Left colon (tissue), 2 donors: ENCODE data around the gene SALL2. TPM values are rescaled to one million over a fixed set of nuclear protein-coding genes. Genes with fewer than 3 reads are reported as not detected.
"Not testable (repeated sequence)": the region's sequence is repeated elsewhere in the genome, so short reads cannot be mapped to it uniquely, and the experiment has no call there.

Experiments
- ATAC-seq: fragments of 200-7000 bp; cut with Tn5 transposase; one replicate; pipeline ENCODE4 v1.9.1; 2020; ENCODE audit warnings: mild to moderate bottlenecking, moderate library complexity
- DNase-seq, 2 donors: peaks; one replicate each; pipeline ENCODE4 v3.0.0-alpha.2; 2020
- intact Hi-C, 2 donors: fragments of 100-400 bp; cut with DNase I in 1 of 2; cut with micrococcal nuclease in 1 of 2; formaldehyde crosslinking; loops; one replicate each; pipeline versions ENCODE4 v1.11.2 to v1.14.0; 2022; cut with DNase I, micrococcal nuclease
- long read RNA-seq: library from polyadenylated mRNA; unstranded; transcript quantifications from one replicate; pipeline ENCODE4 v2.0.0, GENCODE V29; 2021
- total RNA-seq, 2 donors: library from RNA; stranded (reverse); fragmentation: NEBNext Ultra II Directional; extraction: Animal tissue kit (Norgen Biotek cat#: 25700); gene quantifications; one replicate each; pipeline ENCODE4 v1.2.1, GENCODE V29; 2021
- donor health status: DM: no; HTN: no; CAD: no.
- donor health status: DM: yes; HTN: yes; CAD: no.

Gene SALL2
- 1 to 10 TPM; 1.1 to 3.8 TPM for total RNA-seq
- long read RNA-seq, partial matches to known transcripts, result 0 of 2 reads
- long read RNA-seq, other reads (novel, unspliced or antisense), result 2 of 2 reads

DNA sequence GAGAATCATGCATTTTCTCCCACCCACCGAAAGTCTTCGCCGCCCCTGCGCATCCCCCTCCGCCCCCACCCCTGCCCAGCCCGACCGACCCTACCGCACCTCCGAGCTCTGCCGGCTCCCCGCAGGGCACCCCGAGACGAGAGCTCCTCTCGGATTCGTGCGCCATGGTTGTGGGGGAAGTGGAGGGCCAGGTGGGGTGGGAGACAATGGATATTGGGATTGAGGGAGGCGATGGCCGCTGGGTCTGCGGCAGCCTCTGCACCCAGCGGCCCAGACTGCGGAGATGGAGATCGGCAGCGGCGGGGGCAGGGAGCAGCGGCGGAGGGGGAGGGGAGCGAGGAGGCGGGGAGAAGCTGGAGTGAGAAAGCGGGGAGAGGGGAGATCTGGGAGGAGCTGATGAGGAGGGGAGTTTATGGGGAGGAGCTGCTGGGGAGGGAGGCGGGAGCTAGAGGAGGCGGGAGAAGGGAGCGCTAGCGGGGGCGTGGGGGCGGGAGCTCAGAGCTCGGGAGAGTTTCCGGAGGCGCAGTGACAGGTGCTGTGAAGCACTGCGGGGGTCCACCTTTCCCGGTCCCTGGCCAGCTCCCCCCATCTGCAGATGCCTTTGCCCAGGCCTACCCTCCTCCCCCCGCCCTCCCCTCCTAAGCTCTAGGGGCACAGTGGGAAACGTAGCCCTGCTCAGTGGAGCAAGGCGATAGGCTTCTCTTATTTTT is at the start of gene SALL2:
Gene SALL2, minus strand, starts transcription at position 385 of the 710 bp plus-strand sequence. Its CDS starts 219 bp downstream, at position 166.
- DNase-seq, result peak; percentile 55 to 78
- peak; percentile 70 for ATAC-seq
- intact Hi-C loops, result no loop called here

DNA sequence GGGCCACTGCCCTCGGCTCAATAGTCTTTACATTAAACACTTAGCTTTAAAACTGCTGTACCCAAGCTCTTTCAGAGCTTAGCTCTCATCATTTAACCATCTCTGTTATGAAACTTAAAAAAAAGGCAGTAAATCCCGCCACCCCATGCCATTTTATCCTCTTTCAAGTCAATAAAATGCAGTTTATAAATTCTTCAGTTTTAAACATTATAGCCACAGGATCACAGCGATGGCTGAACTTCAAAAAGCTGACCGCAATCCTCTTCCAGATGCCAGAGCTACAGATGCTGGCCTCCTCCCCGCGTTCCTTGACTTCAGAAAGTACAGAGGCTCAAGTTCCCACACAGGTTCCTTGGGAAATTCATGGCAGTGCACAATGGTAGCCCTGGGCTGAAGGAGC is 49.5 kb upstream of the SALL2 start:
- ATAC-seq (no peak), DNase-seq (no peak)
- intact Hi-C loops, result no loop called here

DNA sequence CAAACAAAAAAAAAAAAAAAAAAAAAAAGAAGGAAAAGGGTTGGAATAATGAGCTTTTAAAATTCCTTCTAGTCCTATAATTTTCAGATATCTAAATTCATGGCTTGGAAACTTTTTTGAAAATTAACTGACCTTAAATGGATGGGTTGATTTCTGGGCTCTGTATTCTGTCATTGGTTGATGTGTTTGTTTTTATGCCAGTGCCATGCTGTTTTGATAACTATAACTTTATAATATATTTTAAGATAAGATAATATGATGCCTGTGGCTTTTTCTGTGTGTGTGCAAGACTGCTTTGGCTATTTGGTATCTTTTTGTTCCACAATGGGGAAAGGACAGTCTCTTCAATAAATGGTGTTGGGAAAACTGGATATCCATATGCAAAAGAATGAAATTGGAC is 46.5 kb upstream of the SALL2 start:
- no peak for DNase-seq
- no peak for ATAC-seq
- intact Hi-C loops, result no loop called here

DNA sequence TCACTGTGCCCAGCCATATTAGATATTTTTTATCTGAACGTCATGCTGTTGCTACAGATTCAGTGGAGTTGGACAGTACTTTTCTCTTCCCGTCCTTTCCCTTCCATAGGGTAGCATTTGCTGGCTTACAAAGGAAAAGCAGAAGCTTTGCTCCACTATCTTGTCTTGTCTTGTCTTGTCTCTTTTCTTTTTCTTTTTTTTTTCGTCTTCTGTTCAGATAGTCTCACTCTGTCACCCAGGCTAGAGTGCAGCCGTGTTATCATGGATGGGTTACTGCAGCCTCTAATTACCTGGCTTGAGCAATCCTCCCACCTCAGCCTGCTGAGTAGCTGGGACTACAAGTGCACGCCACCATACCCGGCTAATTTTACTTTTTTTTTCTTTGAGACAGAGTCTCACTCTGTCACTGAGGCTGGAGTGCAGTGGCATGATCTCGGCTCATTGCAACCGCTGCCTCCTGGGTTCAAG is 32.6 kb upstream of the SALL2 start:
- intact Hi-C loops, result no loop called here
- no peak for ATAC-seq
- no peak for DNase-seq

DNA sequence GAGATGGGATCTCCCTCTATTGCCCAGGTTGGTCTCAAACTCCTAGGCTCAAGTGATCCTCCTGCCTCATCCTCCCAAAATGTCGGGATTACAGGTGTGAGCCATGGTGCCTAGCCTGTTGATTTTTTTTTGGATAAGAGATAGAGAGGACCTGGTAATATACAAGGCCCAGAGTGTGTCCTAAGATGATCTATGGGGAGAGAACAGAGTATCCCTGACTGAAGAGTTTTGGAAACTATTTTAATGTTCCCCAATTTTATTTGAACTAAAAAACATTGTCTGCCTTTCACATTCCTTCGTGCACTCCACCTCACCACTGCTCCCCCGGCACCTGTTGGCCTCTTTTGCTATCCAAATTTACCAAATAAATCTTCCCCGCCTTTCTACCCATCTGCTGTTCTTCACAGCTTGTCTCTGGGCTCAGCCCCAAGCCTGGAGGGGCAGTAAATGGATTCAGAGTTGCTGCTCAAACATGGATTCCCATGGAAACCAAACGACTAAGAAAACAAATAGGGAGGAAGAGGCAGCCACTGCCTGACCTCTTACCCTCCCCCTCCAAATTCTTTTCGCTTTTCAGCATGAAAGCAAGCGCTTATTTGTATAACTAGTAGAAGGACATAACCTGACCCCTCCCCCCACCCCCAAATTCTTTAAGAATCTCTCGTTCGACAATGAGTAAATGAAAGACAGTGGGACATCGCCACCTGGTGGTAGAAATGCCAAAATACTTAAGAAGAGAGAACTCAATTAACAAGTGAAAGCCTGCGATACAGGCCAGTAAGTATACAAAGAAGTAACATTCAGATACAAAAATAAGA is 31.1 kb upstream of the SALL2 start:
- intact Hi-C loops, result no loop called here
- ATAC-seq (peak; percentile 74), DNase-seq (peak; percentile 46 to 78)

DNA sequence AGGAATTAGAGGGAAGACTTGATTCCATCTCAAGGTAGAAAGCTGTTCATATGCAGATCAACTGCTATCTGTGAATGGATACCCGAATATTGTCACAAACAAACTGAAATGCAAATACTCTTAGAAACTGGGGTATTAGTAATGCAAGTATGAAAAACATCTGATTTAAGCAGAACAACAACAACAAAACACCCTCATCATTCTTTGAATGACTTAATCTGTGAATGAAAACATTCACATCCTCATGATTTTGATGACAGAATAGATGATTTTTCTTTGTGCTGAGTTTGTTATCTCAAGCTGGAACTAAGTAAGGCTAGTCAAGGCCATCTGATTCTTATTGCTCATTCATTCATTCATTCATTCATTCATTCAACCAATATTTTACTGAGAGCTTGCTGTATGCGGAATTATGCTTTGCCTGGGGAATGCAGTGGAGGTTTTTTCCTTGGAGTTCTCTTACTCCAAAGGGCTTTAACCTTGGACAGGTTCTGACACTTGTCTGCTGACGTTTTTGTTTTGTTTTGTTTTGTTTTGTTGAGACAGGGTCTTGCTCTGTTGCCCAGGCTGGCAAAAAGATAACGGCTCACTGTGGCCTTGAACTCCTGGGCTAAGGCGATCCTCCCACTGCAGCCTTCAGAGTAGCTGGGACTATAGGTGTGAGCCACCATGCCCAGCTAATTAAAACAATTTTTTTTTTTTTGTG is 30.4 kb upstream of the SALL2 start:
- ATAC-seq (no peak), DNase-seq (no peak)
- intact Hi-C loops, result no loop called here

DNA sequence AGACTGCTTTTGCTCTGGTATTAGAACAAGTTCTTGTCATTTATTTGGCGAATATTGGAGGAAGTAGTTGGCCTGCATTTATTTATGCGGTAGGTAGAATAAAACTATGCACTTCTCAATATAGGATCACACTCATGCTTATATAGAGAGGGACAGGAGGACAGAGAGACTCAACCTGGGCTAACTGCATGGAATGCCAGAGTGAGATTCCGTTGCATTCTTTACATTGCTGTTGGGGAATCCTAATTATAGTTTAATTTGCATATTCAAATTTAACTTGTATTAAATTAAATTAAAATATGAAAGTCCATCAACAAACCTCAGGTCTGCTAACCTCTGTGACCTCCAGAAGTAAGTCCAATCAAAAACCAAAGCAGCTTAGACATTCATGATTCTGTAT is 27.1 kb upstream of the SALL2 start:
- ATAC-seq, result no peak
- intact Hi-C loops, result no loop called here
- no peak for DNase-seq

DNA sequence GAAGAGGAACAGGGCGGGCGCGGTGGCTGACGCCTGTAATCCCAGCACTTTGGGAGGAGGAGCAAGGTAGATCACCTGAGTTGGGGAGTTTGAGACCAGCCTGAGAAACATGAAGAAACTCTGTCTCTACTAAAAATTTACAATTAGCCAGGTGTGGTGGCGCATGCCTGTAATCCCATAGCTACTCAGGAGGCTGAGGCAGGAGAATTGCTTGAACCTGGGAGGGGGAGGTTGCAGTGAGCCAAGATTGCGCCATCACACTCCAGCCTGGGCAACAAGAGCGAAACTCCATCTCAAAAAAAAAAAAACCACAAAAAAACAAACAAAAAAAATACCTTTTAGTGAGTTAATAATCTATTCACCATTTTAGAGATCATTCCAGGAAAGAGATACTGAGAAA is 18.4 kb upstream of the SALL2 start:
- ATAC-seq, result not testable (repeated sequence)

DNA sequence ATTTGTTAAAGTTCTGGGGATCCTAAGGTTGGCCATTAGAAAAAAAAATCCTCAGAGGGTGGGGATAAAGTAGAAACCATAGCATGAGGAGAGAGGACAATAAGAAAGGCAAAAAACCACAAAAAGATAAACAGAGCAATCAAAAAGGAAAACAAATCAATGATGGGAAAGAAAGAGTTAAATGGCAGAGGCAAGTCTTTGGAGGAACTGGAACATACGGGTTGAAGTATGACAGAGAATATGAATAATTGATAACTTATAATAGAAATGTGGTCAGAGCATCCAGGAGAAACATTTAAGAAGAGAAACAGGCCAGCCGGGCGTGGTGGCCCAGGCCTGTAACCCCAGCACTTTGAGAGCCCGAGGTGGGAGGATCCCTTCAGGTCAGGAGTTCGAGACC is 17.8 kb upstream of the SALL2 start:
- intact Hi-C loops, result no loop called here
- DNase-seq, result no peak
- ATAC-seq, result no peak

More for the DNA sequence above, 18.4 kb upstream of the SALL2 start:
- DNase-seq, intact Hi-C loops: not testable (repeated sequence)

DNA sequence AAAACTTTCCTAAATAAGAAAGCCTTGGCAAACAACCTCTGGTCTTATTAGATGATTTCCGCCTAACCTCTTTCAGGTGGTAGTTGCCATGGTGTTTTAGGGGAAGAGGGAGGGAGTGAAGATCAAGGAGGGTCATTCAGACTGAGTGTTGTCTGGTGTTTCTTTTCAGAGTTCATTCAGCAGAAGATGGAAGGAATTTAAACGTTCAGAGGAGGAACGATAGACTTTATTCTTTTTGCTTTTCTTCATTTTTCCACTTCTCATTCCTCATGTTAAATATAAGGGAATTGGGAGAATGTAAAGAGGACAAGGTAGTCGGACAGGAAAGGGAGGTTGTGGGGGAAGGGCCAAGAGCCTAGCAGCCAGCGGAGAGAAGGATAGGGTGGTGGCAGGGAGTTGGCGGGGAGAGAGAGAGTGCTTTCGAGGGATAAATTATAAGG is 17.4 kb upstream of the SALL2 start:
- ATAC-seq (no peak), DNase-seq (no peak)
- intact Hi-C loops, result no loop called here

DNA sequence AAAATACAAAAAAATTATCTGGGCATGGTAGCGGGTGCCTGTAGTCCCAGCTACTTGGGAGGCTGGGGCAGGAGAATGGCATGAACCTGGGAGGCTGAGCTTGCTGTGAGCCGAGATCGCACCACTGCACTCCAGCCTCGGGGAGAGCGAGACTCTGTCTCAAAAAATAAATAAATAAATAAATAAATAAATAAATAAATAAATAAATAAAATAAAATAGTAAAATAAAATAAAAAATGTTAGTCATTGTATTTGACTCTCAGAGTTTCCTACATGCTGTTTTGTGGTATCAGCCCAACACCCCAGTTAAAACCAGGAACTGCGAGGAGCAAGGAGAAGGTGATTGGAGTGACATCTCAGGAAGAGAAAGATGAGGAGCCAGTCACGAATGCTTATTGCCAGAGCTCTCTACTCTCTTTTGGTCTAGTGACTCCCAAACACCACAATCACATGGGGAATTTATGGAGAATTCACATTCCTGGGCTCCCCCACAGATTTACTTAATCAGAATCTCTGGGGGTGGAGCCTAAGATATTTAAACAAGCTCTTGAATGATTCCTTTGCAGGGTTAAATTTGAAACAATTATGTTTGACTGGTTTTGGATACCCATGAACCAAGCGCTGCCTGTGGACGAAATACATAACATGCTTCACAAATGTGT is 15.4 kb upstream of the SALL2 start:
- intact Hi-C loops, result no loop called here
- DNase-seq, result no peak
- no peak for ATAC-seq

DNA sequence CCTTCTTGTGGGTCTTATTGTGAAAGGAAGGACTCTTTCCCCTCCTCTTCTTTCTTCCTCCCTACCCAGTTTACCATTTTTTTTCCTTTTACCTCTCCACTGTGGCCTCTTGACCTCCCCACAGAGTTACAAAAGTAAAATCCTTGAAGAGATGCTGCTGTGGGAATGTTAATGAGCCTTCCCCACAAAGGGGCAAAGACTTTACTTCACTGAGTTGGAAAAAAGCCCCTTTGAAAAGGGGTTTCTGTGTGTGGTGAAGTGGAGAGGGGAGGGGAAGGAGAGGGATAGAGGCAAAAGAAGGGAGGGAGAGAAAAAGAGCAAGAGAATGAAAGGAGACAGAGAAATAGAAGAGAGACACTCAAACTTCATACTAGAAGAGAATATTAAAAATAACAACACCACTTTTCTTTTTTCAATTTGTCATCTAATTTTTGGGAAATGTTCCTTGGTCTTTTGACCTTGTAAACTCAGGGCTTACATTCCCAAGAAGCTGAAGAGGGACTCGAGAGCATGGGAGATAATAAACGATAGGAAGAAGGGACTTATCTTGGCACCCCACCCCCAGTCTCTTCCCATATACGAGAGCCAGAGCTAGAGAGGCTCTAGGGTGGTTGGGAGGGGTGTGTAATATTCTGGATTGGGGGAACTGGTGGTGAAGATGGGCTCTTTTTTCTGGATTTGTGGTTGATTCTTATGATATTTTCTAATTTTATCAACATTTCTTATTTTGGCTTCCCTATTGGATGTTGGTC is 13.2 kb upstream of the SALL2 start:
- ATAC-seq (no peak), DNase-seq (no peak)
- intact Hi-C loops, result no loop called here

DNA sequence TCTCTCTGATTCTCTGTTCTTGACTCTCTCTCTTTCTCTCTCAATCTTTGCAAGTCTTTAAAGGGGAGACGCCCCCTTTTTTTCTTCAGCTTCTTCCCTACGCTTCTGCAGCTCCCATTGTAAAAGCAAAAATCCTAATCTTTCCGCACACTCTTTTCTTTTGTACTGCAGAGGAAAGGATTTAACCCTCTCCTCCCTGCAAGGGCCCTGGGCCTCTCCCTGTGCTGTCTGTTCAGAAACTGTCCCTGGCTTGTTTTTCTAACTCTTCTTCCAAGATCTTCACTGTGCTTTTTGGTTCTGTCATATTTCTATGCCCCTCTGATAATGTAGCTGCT is 10.9 kb upstream of the SALL2 start:
- ATAC-seq, result no peak

DNA sequence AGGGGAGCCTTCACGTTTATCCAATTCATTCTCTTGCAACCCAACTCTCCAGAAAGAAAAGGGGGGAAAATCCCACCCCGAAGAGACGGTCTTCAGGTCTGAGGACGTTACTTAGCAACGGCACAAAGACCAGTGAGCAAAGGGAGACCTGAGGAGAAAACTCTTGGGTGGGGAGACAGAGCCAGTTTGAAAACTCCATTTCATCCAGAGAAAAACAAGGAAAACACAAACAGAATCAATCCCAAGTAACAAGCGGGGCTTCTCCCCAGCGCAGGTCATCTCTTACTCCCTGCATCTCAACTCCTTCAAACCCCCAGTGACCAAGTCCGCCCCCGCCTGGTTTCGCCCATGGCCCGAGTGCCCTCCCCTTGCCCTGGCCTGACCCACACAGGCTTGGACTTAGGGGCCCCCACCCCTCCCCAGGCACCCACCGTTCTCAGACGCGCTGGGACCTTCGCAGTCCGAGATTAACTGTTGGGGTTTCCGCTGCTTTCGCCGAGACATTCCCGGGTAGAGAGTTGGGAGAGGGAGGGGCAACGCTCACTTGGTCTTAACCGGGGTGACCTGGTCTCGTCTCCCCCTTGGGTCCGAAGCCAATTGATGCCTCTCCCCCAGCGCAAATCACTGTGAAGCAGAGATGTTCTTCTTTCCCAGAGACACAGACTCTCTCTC is 10.4 kb upstream of the SALL2 start:
- intact Hi-C loops, result no loop called here
- no peak for ATAC-seq
- no peak for DNase-seq

More for the DNA sequence above, 10.9 kb upstream of the SALL2 start:
- DNase-seq, result no peak
- intact Hi-C loops, result no loop called here

DNA sequence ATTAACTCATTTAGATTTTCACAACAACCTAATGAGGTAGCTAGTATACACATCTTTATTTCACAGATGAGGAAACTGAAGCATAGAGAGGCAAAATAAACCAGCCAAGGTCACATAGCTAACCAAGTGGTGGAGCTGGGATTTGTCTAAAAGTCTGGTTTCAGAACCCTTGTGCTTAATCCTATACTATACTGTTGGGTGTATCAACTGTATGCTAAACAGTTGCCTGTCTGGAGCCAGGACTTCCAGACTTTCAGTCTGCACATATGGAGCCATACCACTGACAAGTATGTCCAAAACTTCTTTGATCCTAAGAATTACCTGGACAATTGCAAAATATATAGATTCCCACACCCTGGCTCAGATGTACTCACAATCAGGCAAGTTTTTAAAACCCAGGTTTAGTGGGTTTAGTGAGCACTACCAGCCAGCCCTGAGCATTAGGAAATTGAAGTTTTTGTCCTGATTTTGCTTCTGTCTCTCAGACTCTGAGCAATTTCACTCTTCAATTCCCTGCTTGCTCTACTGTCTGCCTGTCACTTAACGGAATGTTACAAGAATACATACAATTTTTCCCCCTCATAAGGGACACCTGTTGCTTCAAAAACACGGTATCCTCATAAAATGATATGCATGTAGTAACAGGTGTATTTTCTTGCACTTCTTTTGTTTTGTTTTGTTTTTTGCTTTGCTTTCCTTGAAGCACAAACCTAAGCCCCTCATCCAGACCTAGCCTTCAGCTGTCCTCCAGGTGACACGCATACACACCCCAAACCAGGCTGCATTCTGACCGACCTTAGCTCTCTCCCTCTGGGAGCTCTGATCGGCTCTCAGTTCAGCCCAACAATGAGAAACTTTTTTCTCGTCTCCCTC is 9.6 kb upstream of the SALL2 start:
- ATAC-seq (no peak), DNase-seq (no peak)
- intact Hi-C loops, result no loop called here

DNA sequence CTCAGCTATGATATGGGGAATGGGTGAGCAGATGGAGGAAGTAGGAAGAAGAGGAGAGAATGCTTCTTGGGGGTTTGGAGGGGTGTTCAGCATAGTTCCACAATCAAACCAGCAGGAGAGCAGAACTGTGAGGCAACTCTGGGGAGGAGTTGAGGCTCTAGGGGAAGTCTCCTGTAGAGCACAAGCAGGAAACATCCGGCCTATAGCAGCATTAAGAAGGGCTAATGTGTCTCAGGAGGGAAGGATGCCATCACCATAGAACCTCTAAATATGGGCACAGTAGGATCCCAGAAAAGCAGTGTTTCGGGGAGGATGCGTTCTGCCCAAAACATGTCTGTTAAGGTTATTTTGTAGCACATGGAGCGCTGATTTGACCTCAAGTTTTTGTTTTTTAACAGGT is 8.4 kb upstream of the SALL2 start:
- ATAC-seq (no peak), DNase-seq (no peak)
- intact Hi-C loops, result no loop called here

DNA sequence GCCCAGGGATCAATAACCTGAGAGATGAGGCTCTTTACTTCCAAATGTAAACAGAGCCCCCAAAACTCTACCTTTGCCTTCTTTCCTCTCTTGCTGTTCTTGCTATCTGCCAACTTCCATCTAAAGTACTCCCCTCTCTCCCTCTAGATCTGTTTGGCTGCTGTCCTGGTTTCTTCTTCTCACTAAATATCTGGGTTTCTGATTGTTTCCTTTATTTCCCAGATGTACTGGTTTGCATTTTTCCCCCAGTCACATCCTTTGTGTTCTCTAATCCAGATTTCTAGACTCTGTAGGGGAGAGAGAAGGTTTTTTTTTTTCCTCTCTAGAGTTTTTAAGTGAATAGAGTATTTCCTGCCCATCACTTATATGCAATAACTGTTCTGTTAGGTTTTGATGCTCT is 7.1 kb upstream of the SALL2 start:
- ATAC-seq (no peak), DNase-seq (no peak)
- intact Hi-C loops, result no loop called here
